Measurements from ENCODE around the gene HOXC12. TPM values are rescaled to one million over a fixed set of nuclear protein-coding genes. Genes with fewer than 3 reads are reported as not detected.

Gene HOXC12
- total RNA-seq, 1 donor from 2014 or later, result 0.62 TPM

- no peak for DNase-seq (ENCODE audit: low read depth)
These were observed 52.0 kb downstream of the HOXC12 start for GRCh38 chr12:54006559-54007220.

DNA sequence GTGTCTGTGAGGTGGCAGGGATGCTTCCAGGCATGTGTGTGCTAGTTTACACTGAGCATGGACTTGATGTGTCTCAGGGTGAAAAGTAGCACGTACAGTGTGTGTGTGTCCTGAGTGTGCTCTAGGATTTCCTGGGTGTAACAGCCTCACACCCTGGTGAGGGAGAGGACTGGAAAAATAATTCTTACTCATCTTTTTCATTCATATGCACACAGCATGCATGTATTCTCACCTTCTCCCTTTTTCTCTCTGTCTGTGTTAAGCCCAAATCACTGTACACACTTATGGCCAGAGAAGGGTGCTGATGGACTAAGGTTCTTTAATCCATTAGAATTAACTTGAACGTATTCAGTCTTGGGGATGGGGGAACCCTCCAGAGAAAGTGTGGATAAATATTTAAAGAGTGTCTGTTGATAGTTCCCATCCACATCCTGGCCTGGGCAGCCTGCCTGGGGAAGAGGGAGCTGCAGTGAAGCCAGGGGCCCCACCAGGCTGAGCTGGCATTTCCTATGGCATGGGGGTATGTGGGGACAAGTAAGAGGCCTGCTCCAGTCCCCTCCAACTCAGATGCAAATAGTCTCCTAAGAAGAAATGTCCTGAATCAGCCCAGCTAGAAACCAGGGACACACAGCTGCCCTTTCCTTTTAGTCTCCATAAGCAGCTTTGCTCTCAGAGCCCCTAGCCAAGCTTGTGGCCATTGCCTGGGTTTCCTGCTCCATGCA lies 53.0 kb downstream of the HOXC12 start:
- no peak for DNase-seq (ENCODE audit: low read depth)

- no peak for DNase-seq (ENCODE audit: low read depth)
These were observed 53.5 kb downstream of the HOXC12 start for GRCh38 chr12:54008260-54008552.

MicroRNAs within 50 kb of the gene (microRNA counts, 767-probe panel; counts per million panel counts)
- microRNA hsa-miR-196a-5p, result not detected

Small RNA genes lying within 50 kb of the gene (microRNA-seq; reads per million reads assigned to microRNA genes)
- 358 reads per million, percentile 68 among the genes with 10 or more reads in this experiment for gene MIR196A2

Other genes starting within 250 kb of the HOXC12 start
- gene CALCOCO1, start 227.5 kb upstream of the HOXC12 start, total RNA-seq, result 147 and 173 TPM in 2 replicates
- not detected in 2 replicates for gene CISTR, start 202.9 kb upstream of the HOXC12 start, total RNA-seq
- 3.6 and 4.6 TPM in 2 replicates for gene HOXC13, start 16.1 kb upstream of the HOXC12 start, total RNA-seq
- 2.2 TPM in 2 replicates for gene HOXC11, start 18.2 kb downstream of the HOXC12 start, total RNA-seq
- gene HOTAIR, start 20.1 kb downstream of the HOXC12 start, total RNA-seq, result 1.4 and 1.7 TPM in 2 replicates
- gene HOXC10, start 30.2 kb downstream of the HOXC12 start, total RNA-seq, result 3.7 and 4.0 TPM in 2 replicates
- 9.6 and 11.7 TPM in 2 replicates for gene HOXC9, start 45.3 kb downstream of the HOXC12 start, total RNA-seq
- 9.9 and 11.4 TPM in 2 replicates for gene HOXC8, start 54.1 kb downstream of the HOXC12 start, total RNA-seq
- 1.6 and 2.3 TPM in 2 replicates for gene HOXC6, start 73.5 kb downstream of the HOXC12 start, total RNA-seq
- gene HOXC5, start 78.1 kb downstream of the HOXC12 start, total RNA-seq, result 1.2 and 1.4 TPM in 2 replicates
- gene HOXC4, start 98.9 kb downstream of the HOXC12 start, total RNA-seq, result 2.3 and 2.6 TPM in 2 replicates
- 45.1 and 46.9 TPM in 2 replicates for gene SMUG1, start 234.1 kb downstream of the HOXC12 start, total RNA-seq